ENCODE data around the gene PRKCQ.

DNA sequence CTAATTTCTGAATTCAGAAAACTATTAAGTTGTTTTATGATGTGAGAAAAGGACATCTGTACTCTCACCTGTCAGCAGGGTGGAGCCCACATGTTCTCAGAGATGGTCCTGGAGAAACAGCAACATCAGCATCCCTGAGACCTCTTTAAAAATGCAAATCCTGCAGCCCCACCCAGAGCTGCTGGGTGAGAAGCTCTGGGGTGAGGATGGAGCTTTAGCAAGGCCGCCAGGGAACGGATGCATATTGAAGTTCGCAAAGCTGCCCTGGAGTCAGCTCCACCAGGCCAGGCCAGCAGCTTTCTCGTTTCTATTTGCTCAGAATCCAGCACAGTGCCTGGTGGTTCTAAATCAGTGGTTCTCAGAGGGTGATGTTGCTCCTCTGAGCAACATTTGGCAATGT lies 49.1 kb downstream of the PRKCQ start:
- TF ChIP-seq, protein P1, sequence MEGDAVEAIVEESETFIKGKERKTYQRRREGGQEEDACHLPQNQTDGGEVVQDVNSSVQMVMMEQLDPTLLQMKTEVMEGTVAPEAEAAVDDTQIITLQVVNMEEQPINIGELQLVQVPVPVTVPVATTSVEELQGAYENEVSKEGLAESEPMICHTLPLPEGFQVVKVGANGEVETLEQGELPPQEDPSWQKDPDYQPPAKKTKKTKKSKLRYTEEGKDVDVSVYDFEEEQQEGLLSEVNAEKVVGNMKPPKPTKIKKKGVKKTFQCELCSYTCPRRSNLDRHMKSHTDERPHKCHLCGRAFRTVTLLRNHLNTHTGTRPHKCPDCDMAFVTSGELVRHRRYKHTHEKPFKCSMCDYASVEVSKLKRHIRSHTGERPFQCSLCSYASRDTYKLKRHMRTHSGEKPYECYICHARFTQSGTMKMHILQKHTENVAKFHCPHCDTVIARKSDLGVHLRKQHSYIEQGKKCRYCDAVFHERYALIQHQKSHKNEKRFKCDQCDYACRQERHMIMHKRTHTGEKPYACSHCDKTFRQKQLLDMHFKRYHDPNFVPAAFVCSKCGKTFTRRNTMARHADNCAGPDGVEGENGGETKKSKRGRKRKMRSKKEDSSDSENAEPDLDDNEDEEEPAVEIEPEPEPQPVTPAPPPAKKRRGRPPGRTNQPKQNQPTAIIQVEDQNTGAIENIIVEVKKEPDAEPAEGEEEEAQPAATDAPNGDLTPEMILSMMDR (IDR thresholded peaks at IDR 0.05), result no peak
- no peak for TF ChIP-seq POLR2A (IDR thresholded peaks at IDR 0.05)

Data from uterus (tissue), 2 donors.